Prostate gland (tissue), 2 donors: ENCODE measurements around the gene BCAS3. TPM values are rescaled to one million over a fixed set of nuclear protein-coding genes. Genes with fewer than 3 reads are reported as not detected.

Experiments used
- DNase-seq: peaks from one replicate; pipeline ENCODE4 v3.0.0-alpha.2; 2019; ENCODE audit warnings: low spot score
- H3K27ac ChIP-seq, 2 donors: fragments of 200-600 bp; sonication (generic); 2 replicates each; pipeline ENCODE4 v1.5.1; 2017 to 2019
- H3K27me3 ChIP-seq: fragments of 200-600 bp; sonication (generic); replicated peaks from 2 replicates; pipeline ENCODE4 v1.5.1; 2019; ENCODE audit not compliant: insufficient read depth
- H3K36me3 ChIP-seq, 2 donors: fragments of 200-600 bp; sonication (generic); 1 replicate in 1 of 2; 2 replicates in 1 of 2; pipeline versions ENCODE4 v1.5.1 to v1.8.1; 2017 to 2019
- H3K4me1 ChIP-seq: fragments of 200-600 bp; sonication (generic); replicated peaks from 2 replicates; pipeline ENCODE4 v1.5.1; 2019
- H3K4me3 ChIP-seq, 2 donors: fragments of 200-600 bp; sonication (generic); 2 replicates each; pipeline ENCODE4 v1.5.1; 2017 to 2019
- H3K9me3 ChIP-seq: fragments of 200-600 bp; sonication (generic); 2 replicates; pipeline ENCODE4 v1.5.1; 2017
- CTCF ChIP-seq, 4 experiments: fragments of 200-600 bp in 2 of 4; fragments of 450-650 bp in 2 of 4; sonication (generic) in 2 of 4; IDR thresholded peaks; 1 replicate in 3 of 4; 2 replicates in 1 of 4; pipeline ENCODE4 v1.5.1; 2016 to 2019; ENCODE audit warnings: antibody characterized with exemption in 4 of 4, mild to moderate bottlenecking in 2 of 4, moderate library complexity in 2 of 4
- POLR2A ChIP-seq: fragments of 450-650 bp; IDR thresholded peaks from one replicate; pipeline ENCODE4 v1.6.1; 2016; ENCODE audit warnings: antibody characterized with exemption, mild to moderate bottlenecking
- POLR2AphosphoS5 ChIP-seq: sonication (generic); formaldehyde crosslinking; IDR thresholded peaks from one replicate; pipeline ENCODE4 v1.6.1; 2017; ENCODE audit warnings: antibody characterized with exemption
- WGBS: methylation state at CpG from one replicate; pipeline ENCODE4 v1.1.5; 2018; 5-methylcytosine and 5-hydroxymethylcytosine counted together
- intact Hi-C: fragments of 100-400 bp; cut with DNase I; formaldehyde crosslinking; loops from one replicate; pipeline ENCODE4 v1.14.2; 2022
- total RNA-seq, 2 donors: library from RNA; depleted of rRNA; stranded (reverse); fragments of >200 nt; gene quantifications; one replicate each; pipeline ENCODE4 v1.1.0, GENCODE V29; 2016

Gene BCAS3
- total RNA-seq, 2 donors from 2014 or later: 57.8 to 93.9 TPM

- Histone ChIP-seq H3K4me1 (peaks cover 2% of the 10 kb centered on the region), H3K36me3 (no peaks in the 10 kb centered on the region), H3K9me3 (no peaks in the 10 kb centered on the region), H3K27me3 (no peaks in the 10 kb centered on the region), H3K4me3 (no peak overlapping the region), H3K27ac (no peak overlapping the region)
- intact Hi-C loops: no loop called here
- TF ChIP-seq POLR2A: no peak
- TF ChIP-seq POLR2AphosphoS5: no peak
- TF ChIP-seq CTCF (IDR thresholded peaks at IDR 0.05): no peak
- no peak for DNase-seq
- 67% methylated on average over 3 of the region's 3 CpGs for WGBS
Measured at GRCh38 chr17:61196799-61197198, 519.1 kb downstream of the BCAS3 start.

- intact Hi-C loops: loop anchor here (10.0 kb wide), 2 partner anchors 45 to 195 kb away; partner anchors contain the start of gene TBX2
- Histone ChIP-seq H3K36me3 (no peaks in the 10 kb centered on the region), H3K27ac (no peak overlapping the region), H3K9me3 (no peaks in the 10 kb centered on the region), H3K4me1 (peaks cover 2% of the 10 kb centered on the region), H3K27me3 (no peaks in the 10 kb centered on the region), H3K4me3 (no peak overlapping the region)
- TF ChIP-seq CTCF (IDR thresholded peaks at IDR 0.05) (no peak), POLR2A (no peak), POLR2AphosphoS5 (no peak)
- 52% methylated on average over 4 of the region's 4 CpGs for WGBS
- DNase-seq: no peak
Measured at GRCh38 chr17:61199431-61200338, 522.0 kb downstream of the BCAS3 start.

GRCh38 chr17:61200339-61200715 lies 522.7 kb downstream of the BCAS3 start:
- H3K27me3 ChIP-seq: no peaks in the 10 kb centered on the region
- no peaks in the 10 kb centered on the region for H3K36me3 ChIP-seq
- intact Hi-C loops: loop anchor here (10.0 kb wide), 2 partner anchors 46 to 194 kb away; partner anchors contain the start of gene TBX2
- no peak overlapping the region for H3K27ac ChIP-seq
- H3K9me3 ChIP-seq: no peaks in the 10 kb centered on the region
- no peak for DNase-seq
- H3K4me1 ChIP-seq: peaks cover 2% of the 10 kb centered on the region
- WGBS: 91% methylated on average over 8 of the region's 8 CpGs
- no peak for TF ChIP-seq POLR2AphosphoS5
- no peak for TF ChIP-seq POLR2A
- no peak for TF ChIP-seq CTCF (IDR thresholded peaks at IDR 0.05)
- H3K4me3 ChIP-seq: no peak overlapping the region

- Histone ChIP-seq H3K9me3 (no peaks in the 10 kb centered on the region), H3K36me3 (no peaks in the 10 kb centered on the region), H3K27ac (no peak overlapping the region), H3K27me3 (no peaks in the 10 kb centered on the region), H3K4me1 (peaks cover 2% of the 10 kb centered on the region), H3K4me3 (no peak overlapping the region)
- TF ChIP-seq POLR2AphosphoS5 (no peak), CTCF (IDR thresholded peaks at IDR 0.05) (no peak), POLR2A (no peak)
- intact Hi-C loops: loop anchor here (10.0 kb wide), 2 partner anchors 46 to 194 kb away; partner anchors contain the start of gene TBX2
- DNase-seq: no peak
- 34% methylated on average over 3 of the region's 3 CpGs for WGBS
Measured at GRCh38 chr17:61201211-61201610, 523.6 kb downstream of the BCAS3 start.
